Neural cell (in vitro differentiated cells): ENCODE data around the gene KIF13A.

Experiments
- EP300 ChIP-seq: fragments of 450-650 bp; conservative IDR thresholded peaks from 2 replicates; pipeline ENCODE4 v1.6.1; 2014; ENCODE audit warnings: antibody characterized with exemption, mild to moderate bottlenecking, moderate library complexity; ENCODE audit not compliant: poor library complexity, severe bottlenecking
- EZH2 ChIP-seq: fragments of 200-600, 300-800 bp; shearing (Covaris generic), sonication (generic); IDR thresholded peaks from 2 replicates; pipeline ENCODE4 v1.6.1; 2014; ENCODE audit warnings: antibody characterized with exemption, low read length, borderline replicate concordance, mild to moderate bottlenecking; ENCODE audit not compliant: insufficient read depth, poor library complexity, severe bottlenecking
- MXI1 ChIP-seq: fragments of 450-650 bp; conservative IDR thresholded peaks from 2 replicates; pipeline ENCODE4 v1.6.1; 2014; ENCODE audit warnings: antibody characterized with exemption, mild to moderate bottlenecking; ENCODE audit not compliant: poor library complexity, severe bottlenecking
- POLR2AphosphoS5 ChIP-seq: IDR thresholded peaks from 2 replicates; pipeline ENCODE4 v1.6.1; 2012
- RAD21 ChIP-seq: fragments of 450-650 bp; conservative IDR thresholded peaks from 2 replicates; pipeline ENCODE4 v1.6.1; 2014; ENCODE audit warnings: antibody characterized with exemption, mild to moderate bottlenecking, moderate library complexity
- TF ChIP-seq, protein P1 (sequence below): fragments of 450-650 bp; IDR thresholded peaks from 2 replicates; pipeline ENCODE4 v1.5.1; 2014; ENCODE audit warnings: antibody characterized with exemption, mild to moderate bottlenecking, moderate library complexity; ENCODE audit not compliant: poor library complexity, severe bottlenecking

DNA sequence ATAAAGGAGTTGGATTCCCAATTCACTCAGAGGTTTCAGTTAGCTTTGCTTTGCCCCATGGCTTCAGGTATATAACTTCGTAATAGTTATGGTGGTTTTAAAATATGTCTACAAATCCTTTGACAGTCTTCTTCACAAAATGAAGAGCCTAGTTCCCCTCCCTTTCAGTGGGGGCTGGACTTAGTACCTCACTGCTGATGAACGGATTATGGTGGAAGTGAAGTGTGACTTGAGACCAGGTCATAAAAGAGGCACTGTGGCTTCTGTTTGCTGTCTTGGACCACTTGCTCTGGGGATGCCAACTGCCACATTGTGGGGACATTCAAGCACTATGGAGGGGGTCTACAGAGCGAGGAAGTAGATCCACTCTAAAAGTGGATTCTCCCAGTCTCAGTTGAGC, 233.2 kb downstream of the KIF13A start:
- TF ChIP-seq, protein P1, sequence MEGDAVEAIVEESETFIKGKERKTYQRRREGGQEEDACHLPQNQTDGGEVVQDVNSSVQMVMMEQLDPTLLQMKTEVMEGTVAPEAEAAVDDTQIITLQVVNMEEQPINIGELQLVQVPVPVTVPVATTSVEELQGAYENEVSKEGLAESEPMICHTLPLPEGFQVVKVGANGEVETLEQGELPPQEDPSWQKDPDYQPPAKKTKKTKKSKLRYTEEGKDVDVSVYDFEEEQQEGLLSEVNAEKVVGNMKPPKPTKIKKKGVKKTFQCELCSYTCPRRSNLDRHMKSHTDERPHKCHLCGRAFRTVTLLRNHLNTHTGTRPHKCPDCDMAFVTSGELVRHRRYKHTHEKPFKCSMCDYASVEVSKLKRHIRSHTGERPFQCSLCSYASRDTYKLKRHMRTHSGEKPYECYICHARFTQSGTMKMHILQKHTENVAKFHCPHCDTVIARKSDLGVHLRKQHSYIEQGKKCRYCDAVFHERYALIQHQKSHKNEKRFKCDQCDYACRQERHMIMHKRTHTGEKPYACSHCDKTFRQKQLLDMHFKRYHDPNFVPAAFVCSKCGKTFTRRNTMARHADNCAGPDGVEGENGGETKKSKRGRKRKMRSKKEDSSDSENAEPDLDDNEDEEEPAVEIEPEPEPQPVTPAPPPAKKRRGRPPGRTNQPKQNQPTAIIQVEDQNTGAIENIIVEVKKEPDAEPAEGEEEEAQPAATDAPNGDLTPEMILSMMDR: no peak
- TF ChIP-seq POLR2AphosphoS5 (no peak), MXI1 (no peak), EP300 (no peak), RAD21 (no peak), EZH2 (no peak)
